Neural cell (in vitro differentiated cells): Measurements from ENCODE around the gene LBH.

Experiments used
- EP300 ChIP-seq: fragments of 450-650 bp; conservative IDR thresholded peaks from 2 replicates; pipeline ENCODE4 v1.6.1; 2014; ENCODE audit warnings: antibody characterized with exemption, mild to moderate bottlenecking, moderate library complexity; ENCODE audit not compliant: poor library complexity, severe bottlenecking
- POLR2AphosphoS5 ChIP-seq: IDR thresholded peaks from 2 replicates; pipeline ENCODE4 v1.6.1; 2012
- SMC3 ChIP-seq: fragments of 450-650 bp; conservative IDR thresholded peaks from 2 replicates; pipeline ENCODE4 v1.6.1; 2014; ENCODE audit warnings: antibody characterized with exemption, mild to moderate bottlenecking, moderate library complexity; ENCODE audit not compliant: poor library complexity
- TF ChIP-seq, protein P1 (sequence below): fragments of 450-650 bp; IDR thresholded peaks from 2 replicates; pipeline ENCODE4 v1.5.1; 2014; ENCODE audit warnings: antibody characterized with exemption, mild to moderate bottlenecking, moderate library complexity; ENCODE audit not compliant: poor library complexity, severe bottlenecking

GRCh38 chr2:30259827-30260679 lies 28.7 kb downstream of the LBH start:
- TF ChIP-seq, protein P1, sequence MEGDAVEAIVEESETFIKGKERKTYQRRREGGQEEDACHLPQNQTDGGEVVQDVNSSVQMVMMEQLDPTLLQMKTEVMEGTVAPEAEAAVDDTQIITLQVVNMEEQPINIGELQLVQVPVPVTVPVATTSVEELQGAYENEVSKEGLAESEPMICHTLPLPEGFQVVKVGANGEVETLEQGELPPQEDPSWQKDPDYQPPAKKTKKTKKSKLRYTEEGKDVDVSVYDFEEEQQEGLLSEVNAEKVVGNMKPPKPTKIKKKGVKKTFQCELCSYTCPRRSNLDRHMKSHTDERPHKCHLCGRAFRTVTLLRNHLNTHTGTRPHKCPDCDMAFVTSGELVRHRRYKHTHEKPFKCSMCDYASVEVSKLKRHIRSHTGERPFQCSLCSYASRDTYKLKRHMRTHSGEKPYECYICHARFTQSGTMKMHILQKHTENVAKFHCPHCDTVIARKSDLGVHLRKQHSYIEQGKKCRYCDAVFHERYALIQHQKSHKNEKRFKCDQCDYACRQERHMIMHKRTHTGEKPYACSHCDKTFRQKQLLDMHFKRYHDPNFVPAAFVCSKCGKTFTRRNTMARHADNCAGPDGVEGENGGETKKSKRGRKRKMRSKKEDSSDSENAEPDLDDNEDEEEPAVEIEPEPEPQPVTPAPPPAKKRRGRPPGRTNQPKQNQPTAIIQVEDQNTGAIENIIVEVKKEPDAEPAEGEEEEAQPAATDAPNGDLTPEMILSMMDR = no peak
- TF ChIP-seq EP300 (no peak), SMC3 (no peak), POLR2AphosphoS5 (no peak)
